Naive thymus-derived CD4-positive, alpha-beta T cell (primary cell): Measurements from ENCODE around the gene APBB1IP. TPM values are rescaled to one million over a fixed set of nuclear protein-coding genes. Genes with fewer than 3 reads are reported as not detected.
A peak's percentile ranks its signal among the peaks of the same experiment; 100 is the strongest.
"Not testable (repeated sequence)": the region's sequence is repeated elsewhere in the genome, so short reads cannot be mapped to it uniquely, and the experiment has no call there.

Source experiments
- ATAC-seq: fragments of 150-1000 bp; cut with Tn5 transposase; 2 replicates; pipeline ENCODE4 v1.10.0; 2021; ENCODE audit warnings: mild to moderate bottlenecking, moderate library complexity
- CTCF ChIA-PET: fragments of 350-600 bp; sonication (Branson Sonifier 250); formaldehyde crosslinking; loops from one replicate; lab custom pipeline; 2021; ENCODE audit warnings: antibody characterized with exemption; lab: Charles Lee
- POLR2A ChIA-PET: fragments of 350-600 bp; sonication (Branson Sonifier 250); formaldehyde crosslinking; loops from one replicate; lab custom pipeline; 2021; ENCODE audit warnings: antibody characterized with exemption, inconsistent platforms; lab: Charles Lee
- DNase-seq, 9 donors: peaks; one replicate each; pipeline versions ENCODE4 v3.0.0 to v3.0.0-alpha.2; 2020 to 2022; ENCODE audit warnings: mixed read lengths in 1 of 9
- H3K27ac ChIP-seq: one replicate; pipeline ENCODE4 v1.7.0; 2013; ENCODE audit warnings: mild to moderate bottlenecking, low read depth, low read length, moderate library complexity
- H3K27me3 ChIP-seq, 2 donors: one replicate each; pipeline ENCODE4 v1.7.0; 2013; ENCODE audit warnings: low read length in 2 of 2, mild to moderate bottlenecking in 2 of 2, moderate library complexity in 2 of 2; ENCODE audit not compliant: control insufficient read depth in 2 of 2, insufficient read depth in 2 of 2
- H3K36me3 ChIP-seq, 3 experiments: 1 replicate in 2 of 3; 2 replicates in 1 of 3; pipeline ENCODE4 v1.7.0; 2013; ENCODE audit warnings: low read length in 3 of 3, mild to moderate bottlenecking in 3 of 3, moderate library complexity in 1 of 3; ENCODE audit not compliant: insufficient read depth in 3 of 3, control insufficient read depth in 2 of 3
- H3K4me1 ChIP-seq, 2 donors: one replicate each; pipeline ENCODE4 v1.7.0; 2013; ENCODE audit warnings: low read length in 2 of 2, mild to moderate bottlenecking in 2 of 2, moderate library complexity in 1 of 2; ENCODE audit not compliant: control insufficient read depth in 2 of 2, insufficient read depth in 2 of 2
- H3K4me3 ChIP-seq: 2 replicates; pipeline ENCODE4 v1.7.0; 2013; ENCODE audit warnings: mild to moderate bottlenecking, low read length
- H3K9me3 ChIP-seq, 3 experiments: 1 replicate in 2 of 3; 2 replicates in 1 of 3; pipeline ENCODE4 v1.7.0; 2013; ENCODE audit warnings: low read length in 3 of 3; ENCODE audit not compliant: control insufficient read depth in 2 of 3
- H3K27ac Mint-ChIP-seq, 9 donors: one replicate each; pipeline ENCODE4 v1.8.0; 2020 to 2022; ENCODE audit warnings: mixed read lengths in 9 of 9, mild to moderate bottlenecking in 8 of 9, moderate library complexity in 5 of 9, inconsistent platforms in 2 of 9
- H3K27me3 Mint-ChIP-seq, 5 donors: one replicate each; pipeline ENCODE4 v1.8.0; 2021 to 2022; ENCODE audit warnings: mixed read lengths in 5 of 5, mild to moderate bottlenecking in 1 of 5
- H3K36me3 Mint-ChIP-seq, 5 donors: one replicate each; pipeline ENCODE4 v1.8.0; 2020 to 2022; ENCODE audit warnings: mixed read lengths in 5 of 5, mild to moderate bottlenecking in 3 of 5, inconsistent platforms in 1 of 5
- H3K4me1 Mint-ChIP-seq, 7 donors: one replicate each; pipeline ENCODE4 v1.8.0; 2020 to 2022; ENCODE audit warnings: mixed read lengths in 7 of 7, mild to moderate bottlenecking in 3 of 7, inconsistent platforms in 1 of 7
- H3K4me3 Mint-ChIP-seq, 10 donors: one replicate each; pipeline ENCODE4 v1.8.0; 2020 to 2022; ENCODE audit warnings: mild to moderate bottlenecking in 10 of 10, mixed read lengths in 10 of 10, moderate library complexity in 6 of 10, inconsistent platforms in 2 of 10
- H3K9me3 Mint-ChIP-seq, 11 donors: one replicate each; pipeline ENCODE4 v1.8.0; 2020 to 2022; ENCODE audit warnings: mixed read lengths in 11 of 11, mild to moderate bottlenecking in 4 of 11, inconsistent platforms in 1 of 11, moderate library complexity in 1 of 11
- intact Hi-C, 2 donors: fragments of 100-400 bp; cut with micrococcal nuclease; formaldehyde crosslinking; loops; one replicate each; pipeline ENCODE4 v1.15.1; 2023
- polyA plus RNA-seq, 2 donors: library from polyadenylated mRNA; unstranded; fragments of 300-500 nt; fragmentation: Illumina TruSeq; gene quantifications; one replicate each; pipeline ENCODE4 v1.2.3, GENCODE V29; 2021
- total RNA-seq, 6 experiments: library from RNA in 5 of 6; stranded (reverse) in 5 of 6; gene quantifications; 1 replicate in 5 of 6; 2 replicates in 1 of 6; pipeline ENCODE4 v1.2.3 and lab custom pipeline; 2021 to 2026

APBB1IP gene
- total and polyA plus RNA-seq, 7 experiments from 2014 or later: 60.2 to 101 (median 71.7) TPM

DNA sequence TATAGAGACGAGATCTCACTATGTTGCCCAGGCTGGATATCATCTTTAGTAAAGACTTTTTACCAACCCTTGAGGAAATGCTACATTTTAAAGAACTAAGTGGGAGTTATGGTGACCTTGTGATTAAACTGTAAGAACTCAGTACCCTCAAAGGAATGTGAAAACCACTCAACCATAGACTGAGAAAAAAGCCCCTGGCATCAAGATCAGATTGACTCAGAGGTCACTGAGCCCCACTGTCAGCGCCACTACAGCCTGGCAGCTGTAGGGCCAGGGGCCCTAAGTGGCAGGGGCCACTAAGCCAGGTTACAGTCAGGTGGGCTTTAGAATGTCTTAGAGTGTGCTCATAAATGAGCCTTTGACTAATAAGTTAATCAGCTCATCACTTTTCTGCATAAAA, 55.9 kb downstream of the APBB1IP start:
- DNase-seq (no peak), ATAC-seq (no peak)
- Histone ChIP-seq H3K9me3 (no peaks in the 10 kb centered on the region), H3K4me1 (peaks cover 0 to 9% of the 10 kb centered on the region in 2 donors), H3K36me3 (peaks cover 13 to 62% (median 15%) of the 10 kb centered on the region in 3 experiments), H3K27ac (no peak overlapping the region), H3K4me3 (no peak overlapping the region), H3K27me3 (no peaks in the 10 kb centered on the region)
- intact Hi-C loops: no loop called here
- Mint-ChIP-seq H3K36me3 (peaks cover 9 to 46% (median 38%) of the 10 kb centered on the region in 5 donors), H3K4me1 (peaks cover 8 to 53% (median 21%) of the 10 kb centered on the region in 7 donors), H3K27me3 (no peaks in the 10 kb centered on the region), H3K9me3 (peaks cover 0 to 8% (median 0%) of the 10 kb centered on the region in 11 donors), H3K4me3 (no peak overlapping the region), H3K27ac (peak overlapping the region in 5 of 9 donors; percentile 38 to 62 (median 46))
- ChIA-PET CTCF (interaction anchor here (0.7 to 0.9 kb wide), 2 partner anchors 13 to 65 kb away, joined by 4 read pairs; no protein-coding TSS in a partner anchor), POLR2A (interaction anchor here (1.0 to 1.1 kb wide), 2 partner anchors 8 to 11 kb away, joined by 4 to 6 read pairs; no protein-coding TSS in a partner anchor)

DNA sequence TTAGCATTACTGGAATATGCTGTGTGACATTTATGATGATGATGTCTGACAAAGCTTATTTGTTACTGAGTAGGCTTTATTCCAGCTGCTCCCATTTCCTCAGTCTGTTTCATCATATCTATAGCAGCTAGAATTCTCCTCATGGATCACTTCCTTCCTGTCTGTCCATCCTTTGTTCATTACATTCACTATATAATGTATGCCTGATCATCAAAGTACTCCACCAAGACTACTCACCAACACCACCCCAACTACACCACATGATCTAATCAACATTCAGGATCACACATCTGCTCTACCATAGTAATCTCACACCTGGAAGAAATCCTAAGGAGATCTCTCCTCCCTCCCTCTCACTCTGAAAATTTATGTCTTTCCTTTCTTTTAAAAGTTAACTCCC, 61.3 kb downstream of the APBB1IP start:
- H3K4me1 Mint-ChIP-seq: peaks cover 9 to 57% (median 35%) of the 10 kb centered on the region in 7 donors
- Histone ChIP-seq H3K36me3 (peaks cover 7 to 76% (median 14%) of the 10 kb centered on the region in 3 experiments), H3K9me3 (no peaks in the 10 kb centered on the region), H3K27ac (no peak overlapping the region), H3K4me1 (no peaks in the 10 kb centered on the region), H3K27me3 (no peaks in the 10 kb centered on the region), H3K4me3 (no peak overlapping the region)
- ChIA-PET CTCF (no interaction called here), POLR2A (interaction anchor here (1.1 kb wide), 1 partner anchor 9 kb away, joined by 3 read pairs; no protein-coding TSS in a partner anchor)
- no peak for ATAC-seq
- intact Hi-C loops: no loop called here
- H3K4me3 Mint-ChIP-seq: no peak overlapping the region
- H3K9me3 Mint-ChIP-seq: no peaks in the 10 kb centered on the region
- DNase-seq: no peak
- H3K27me3 Mint-ChIP-seq: no peaks in the 10 kb centered on the region
- H3K36me3 Mint-ChIP-seq: peaks cover 20 to 60% (median 32%) of the 10 kb centered on the region in 5 donors
- H3K27ac Mint-ChIP-seq: peak overlapping the region in 8 of 9 donors; percentile 15 to 86 (median 54)

DNA sequence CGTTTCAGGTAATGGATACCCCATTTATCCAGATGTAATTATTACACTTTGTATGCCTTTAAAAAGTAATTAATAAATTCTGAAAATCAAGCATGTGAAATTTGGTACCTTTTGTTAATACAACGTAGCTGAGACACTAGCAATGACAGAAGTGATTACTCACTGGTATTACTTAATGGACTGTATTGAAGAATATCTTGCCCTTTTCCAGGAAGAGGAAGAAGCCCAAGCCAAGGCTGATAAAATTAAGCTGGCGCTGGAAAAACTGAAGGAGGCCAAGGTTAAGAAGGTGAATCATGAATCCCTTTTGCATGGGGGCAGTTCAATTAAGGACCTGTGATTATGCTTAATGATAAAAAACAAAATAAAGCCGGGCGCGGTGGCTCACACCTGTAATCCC, 64.8 kb downstream of the APBB1IP start:
- H3K27ac ChIP-seq: no peak overlapping the region
- H3K36me3 ChIP-seq: peaks cover 17 to 80% (median 21%) of the 10 kb centered on the region in 3 experiments
- H3K27me3 Mint-ChIP-seq: no peaks in the 10 kb centered on the region
- H3K4me1 Mint-ChIP-seq: peaks cover 6 to 61% (median 54%) of the 10 kb centered on the region in 7 donors
- no peaks in the 10 kb centered on the region for H3K4me1 ChIP-seq
- H3K27ac Mint-ChIP-seq: peak overlapping the region in 5 of 9 donors; percentile 28 to 62 (median 37)
- CTCF ChIA-PET: interaction anchor here (0.6 to 1.9 kb wide), 9 partner anchors 12 to 169 kb away, joined by 3 to 6 read pairs (median 3); no protein-coding TSS in a partner anchor
- POLR2A ChIA-PET: interaction anchor here (1.2 to 3.0 kb wide), 5 partner anchors 9 to 35 kb away, joined by 3 to 10 read pairs (median 4); no protein-coding TSS in a partner anchor
- H3K9me3 ChIP-seq: no peaks in the 10 kb centered on the region
- ATAC-seq (peak; percentile 37), DNase-seq (no peak)
- intact Hi-C loops: loop anchor here in 1 of 2 donors (5.0 kb wide), 2 partner anchors 36 to 39 kb away; no protein-coding TSS in a partner anchor
- H3K36me3 Mint-ChIP-seq: peaks cover 42 to 74% (median 49%) of the 10 kb centered on the region in 5 donors
- H3K9me3 Mint-ChIP-seq: peaks cover 0 to 3% (median 0%) of the 10 kb centered on the region in 11 donors
- no peak overlapping the region for H3K4me3 ChIP-seq
- no peak overlapping the region for H3K4me3 Mint-ChIP-seq
- no peaks in the 10 kb centered on the region for H3K27me3 ChIP-seq

DNA sequence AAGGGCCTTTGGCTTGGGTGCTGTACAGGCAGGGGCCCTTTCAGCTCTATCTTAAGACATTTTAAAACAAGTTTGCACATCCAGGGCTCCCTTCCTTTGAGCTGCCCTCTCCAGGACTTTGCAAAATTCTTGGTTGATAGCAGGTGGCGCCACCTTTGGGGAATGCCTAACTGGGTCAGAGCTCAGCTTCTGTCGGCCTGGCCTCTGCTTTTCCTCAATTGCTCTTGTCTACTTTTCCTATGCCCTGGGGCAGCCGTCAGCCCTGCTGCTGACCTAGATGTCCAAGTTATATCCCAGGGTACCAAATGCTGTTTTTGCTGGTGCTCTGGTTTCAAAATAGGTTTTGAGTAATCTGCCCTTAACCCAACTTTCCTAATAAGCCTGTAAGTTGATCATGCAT, 65.8 kb downstream of the APBB1IP start:
- Histone ChIP-seq H3K27ac (no peak overlapping the region), H3K27me3 (no peaks in the 10 kb centered on the region), H3K36me3 (peaks cover 10 to 75% (median 21%) of the 10 kb centered on the region in 3 experiments), H3K9me3 (no peaks in the 10 kb centered on the region), H3K4me1 (no peaks in the 10 kb centered on the region), H3K4me3 (no peak overlapping the region)
- Mint-ChIP-seq H3K27me3 (no peaks in the 10 kb centered on the region), H3K36me3 (peaks cover 42 to 78% (median 55%) of the 10 kb centered on the region in 5 donors), H3K4me1 (peaks cover 5 to 63% (median 51%) of the 10 kb centered on the region in 7 donors), H3K4me3 (no peak overlapping the region), H3K27ac (peak overlapping the region in 8 of 9 donors; percentile 6 to 86 (median 50)), H3K9me3 (peaks cover 0 to 3% (median 0%) of the 10 kb centered on the region in 11 donors)
- intact Hi-C loops: loop anchor here (1.0 to 5.0 kb wide), 3 partner anchors 37 to 169 kb away; no protein-coding TSS in a partner anchor
- DNase-seq: peak in 2 of 9 donors; percentile 7 to 34
- ChIA-PET POLR2A (interaction anchor here (0.6 to 3.0 kb wide), 5 partner anchors 20 to 69 kb away, joined by 3 to 10 read pairs (median 3); no protein-coding TSS in a partner anchor), CTCF (interaction anchor here (1.1 to 1.9 kb wide), 9 partner anchors 11 to 170 kb away, joined by 3 to 6 read pairs (median 3); no protein-coding TSS in a partner anchor)
- ATAC-seq: peak; percentile 38

DNA sequence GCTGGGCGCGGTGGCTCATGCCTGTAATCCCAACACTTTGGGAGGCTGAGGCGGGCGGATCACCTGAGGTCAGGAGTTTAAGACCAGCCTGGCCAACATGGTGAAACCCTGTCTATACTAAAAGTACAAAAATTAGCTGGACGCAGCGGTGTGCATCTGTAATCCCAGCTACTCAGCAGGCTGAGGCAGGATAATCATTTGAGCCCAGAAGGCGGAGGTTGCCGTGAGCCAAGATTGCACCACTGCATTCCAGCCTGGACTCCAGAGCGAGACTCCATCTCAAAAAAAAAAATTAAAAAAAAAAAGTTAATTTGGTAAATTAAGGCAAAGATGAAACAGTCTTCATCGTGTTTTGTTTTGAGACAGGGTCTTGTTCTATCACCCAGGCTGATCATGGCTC, 66.3 kb downstream of the APBB1IP start:
- POLR2A ChIA-PET: interaction anchor here (0.6 to 1.2 kb wide), 5 partner anchors 12 to 69 kb away, joined by 3 to 5 read pairs (median 3); no protein-coding TSS in a partner anchor
- not testable (repeated sequence) for DNase-seq, ATAC-seq, H3K27me3 Mint-ChIP-seq, H3K4me3 Mint-ChIP-seq, H3K4me1 ChIP-seq, H3K27me3 ChIP-seq, H3K9me3 ChIP-seq, H3K9me3 Mint-ChIP-seq, H3K4me3 ChIP-seq, H3K27ac ChIP-seq
- Mint-ChIP-seq H3K27ac (peak overlapping the region in 1 of 9 donors; percentile 18), H3K36me3 (peaks cover 41 to 80% (median 58%) of the 10 kb centered on the region in 5 donors), H3K4me1 (peaks cover 5 to 63% (median 52%) of the 10 kb centered on the region in 7 donors)
- H3K36me3 ChIP-seq: peaks cover 9 to 74% (median 21%) of the 10 kb centered on the region in 3 experiments
- CTCF ChIA-PET: interaction anchor here (0.7 to 1.7 kb wide), 5 partner anchors 44 to 171 kb away, joined by 3 to 4 read pairs (median 3); no protein-coding TSS in a partner anchor
- intact Hi-C loops: loop anchor here (1.0 to 5.0 kb wide), 3 partner anchors 37 to 169 kb away; no protein-coding TSS in a partner anchor

DNA sequence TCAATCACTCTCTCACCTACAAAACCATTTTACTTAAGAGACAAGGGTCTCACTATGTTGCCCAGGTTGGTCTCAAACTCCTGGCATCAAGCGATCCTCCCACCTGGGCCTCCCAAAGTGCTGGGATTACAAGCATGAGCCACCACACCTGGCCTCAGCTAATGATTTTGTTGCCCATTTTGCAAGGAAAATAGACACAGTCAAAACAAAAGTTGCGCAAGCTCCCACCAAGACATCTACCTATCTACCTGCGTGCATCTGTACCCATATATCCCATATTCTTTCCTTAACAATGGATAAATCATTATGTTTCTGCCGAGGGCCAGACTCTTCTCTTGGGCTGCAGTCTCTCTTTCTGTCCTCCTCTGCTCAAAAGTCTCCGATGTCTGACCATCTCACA, 67.3 kb downstream of the APBB1IP start:
- ChIA-PET CTCF (no interaction called here), POLR2A (interaction anchor here (0.9 kb wide), 1 partner anchor 15 kb away, joined by 5 read pairs; no protein-coding TSS in a partner anchor)
- intact Hi-C loops: no loop called here
- H3K9me3 Mint-ChIP-seq: peaks cover 0 to 3% (median 0%) of the 10 kb centered on the region in 11 donors
- ATAC-seq (no peak), DNase-seq (no peak)
- Histone ChIP-seq H3K4me1 (no peaks in the 10 kb centered on the region), H3K9me3 (no peaks in the 10 kb centered on the region), H3K27me3 (no peaks in the 10 kb centered on the region), H3K36me3 (peaks cover 9 to 66% (median 21%) of the 10 kb centered on the region in 3 experiments), H3K4me3 (no peak overlapping the region), H3K27ac (no peak overlapping the region)
- peaks cover 5 to 55% (median 44%) of the 10 kb centered on the region in 7 donors for H3K4me1 Mint-ChIP-seq
- H3K4me3 Mint-ChIP-seq: no peak overlapping the region
- peak overlapping the region in 5 of 9 donors; percentile 15 to 82 (median 36) for H3K27ac Mint-ChIP-seq
- no peaks in the 10 kb centered on the region for H3K27me3 Mint-ChIP-seq
- H3K36me3 Mint-ChIP-seq: peaks cover 32 to 80% (median 59%) of the 10 kb centered on the region in 5 donors
